ENCODE results near the gene NDUFC1.

GRCh38 chr4:139247700-139248238 lies 54.5 kb downstream of the NDUFC1 start:
- no peak for TF ChIP-seq POLR2A (IDR thresholded peaks at IDR 0.05; ENCODE audit: extremely low read depth, insufficient read length)
- TF ChIP-seq, protein P1, sequence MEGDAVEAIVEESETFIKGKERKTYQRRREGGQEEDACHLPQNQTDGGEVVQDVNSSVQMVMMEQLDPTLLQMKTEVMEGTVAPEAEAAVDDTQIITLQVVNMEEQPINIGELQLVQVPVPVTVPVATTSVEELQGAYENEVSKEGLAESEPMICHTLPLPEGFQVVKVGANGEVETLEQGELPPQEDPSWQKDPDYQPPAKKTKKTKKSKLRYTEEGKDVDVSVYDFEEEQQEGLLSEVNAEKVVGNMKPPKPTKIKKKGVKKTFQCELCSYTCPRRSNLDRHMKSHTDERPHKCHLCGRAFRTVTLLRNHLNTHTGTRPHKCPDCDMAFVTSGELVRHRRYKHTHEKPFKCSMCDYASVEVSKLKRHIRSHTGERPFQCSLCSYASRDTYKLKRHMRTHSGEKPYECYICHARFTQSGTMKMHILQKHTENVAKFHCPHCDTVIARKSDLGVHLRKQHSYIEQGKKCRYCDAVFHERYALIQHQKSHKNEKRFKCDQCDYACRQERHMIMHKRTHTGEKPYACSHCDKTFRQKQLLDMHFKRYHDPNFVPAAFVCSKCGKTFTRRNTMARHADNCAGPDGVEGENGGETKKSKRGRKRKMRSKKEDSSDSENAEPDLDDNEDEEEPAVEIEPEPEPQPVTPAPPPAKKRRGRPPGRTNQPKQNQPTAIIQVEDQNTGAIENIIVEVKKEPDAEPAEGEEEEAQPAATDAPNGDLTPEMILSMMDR (IDR thresholded peaks at IDR 0.05; ENCODE audit: low read depth, low read length) = no peak
- no peak for TF ChIP-seq MAX (IDR thresholded peaks at IDR 0.05; ENCODE audit: low read depth, low read length)
- TF ChIP-seq MYC (IDR thresholded peaks at IDR 0.05; ENCODE audit: low read depth, low read length) = no peak
